ENCODE measurements around the gene PPP5C.
A peak's percentile ranks its signal among the peaks of the same experiment; 100 is the strongest.

The PPP5C gene

GRCh38 chr19:46376241-46377153 lies 29.6 kb downstream of the PPP5C start:
- TF ChIP-seq, protein P1, sequence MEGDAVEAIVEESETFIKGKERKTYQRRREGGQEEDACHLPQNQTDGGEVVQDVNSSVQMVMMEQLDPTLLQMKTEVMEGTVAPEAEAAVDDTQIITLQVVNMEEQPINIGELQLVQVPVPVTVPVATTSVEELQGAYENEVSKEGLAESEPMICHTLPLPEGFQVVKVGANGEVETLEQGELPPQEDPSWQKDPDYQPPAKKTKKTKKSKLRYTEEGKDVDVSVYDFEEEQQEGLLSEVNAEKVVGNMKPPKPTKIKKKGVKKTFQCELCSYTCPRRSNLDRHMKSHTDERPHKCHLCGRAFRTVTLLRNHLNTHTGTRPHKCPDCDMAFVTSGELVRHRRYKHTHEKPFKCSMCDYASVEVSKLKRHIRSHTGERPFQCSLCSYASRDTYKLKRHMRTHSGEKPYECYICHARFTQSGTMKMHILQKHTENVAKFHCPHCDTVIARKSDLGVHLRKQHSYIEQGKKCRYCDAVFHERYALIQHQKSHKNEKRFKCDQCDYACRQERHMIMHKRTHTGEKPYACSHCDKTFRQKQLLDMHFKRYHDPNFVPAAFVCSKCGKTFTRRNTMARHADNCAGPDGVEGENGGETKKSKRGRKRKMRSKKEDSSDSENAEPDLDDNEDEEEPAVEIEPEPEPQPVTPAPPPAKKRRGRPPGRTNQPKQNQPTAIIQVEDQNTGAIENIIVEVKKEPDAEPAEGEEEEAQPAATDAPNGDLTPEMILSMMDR (IDR thresholded peaks at IDR 0.05; ENCODE audit: low read depth, low read length) = no peak
- H3K4me3 ChIP-seq (ENCODE audit: low read depth, low read length) = no peak overlapping the region
- in situ Hi-C loops (cut with HindIII; ENCODE audit: low sequenced_read_pairs) = no loop called here
- DNase-seq (ENCODE audit: low read depth, low spot score) = no peak

DNA sequence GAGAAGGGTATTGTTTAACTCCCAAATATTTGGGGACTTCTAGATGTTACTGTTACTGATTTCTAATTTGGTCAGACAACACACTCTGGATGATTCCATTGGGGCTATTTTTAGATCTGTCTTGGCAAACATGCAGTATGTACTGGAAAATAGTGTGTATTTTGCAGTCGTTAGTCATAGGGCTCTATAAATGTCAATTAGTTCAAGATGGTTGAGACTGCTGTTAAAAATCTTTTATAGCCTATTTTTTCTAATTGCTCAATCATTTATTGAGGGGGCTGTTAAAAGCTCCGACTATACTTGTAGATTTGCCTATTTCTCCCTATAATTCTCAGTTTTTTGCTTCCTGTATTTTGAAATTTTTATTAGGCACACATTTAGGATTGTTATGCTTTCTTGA lies 31.4 kb downstream of the PPP5C start:
- peak; percentile 66 for DNase-seq (ENCODE audit: low read depth, low spot score)
- H3K4me3 ChIP-seq (ENCODE audit: low read depth, low read length) = no peak overlapping the region
- TF ChIP-seq, protein P1 (IDR thresholded peaks at IDR 0.05; ENCODE audit: low read depth, low read length) = no peak
- in situ Hi-C loops (cut with HindIII; ENCODE audit: low sequenced_read_pairs) = no loop called here

- in situ Hi-C loops (cut with HindIII; ENCODE audit: low sequenced_read_pairs) = no loop called here
- H3K4me3 ChIP-seq (ENCODE audit: low read depth, low read length) = no peak overlapping the region
- TF ChIP-seq, protein P1 (IDR thresholded peaks at IDR 0.05; ENCODE audit: low read depth, low read length) = no peak
- DNase-seq (ENCODE audit: low read depth, low spot score) = no peak
Observed at GRCh38 chr19:46380690-46381089, 33.8 kb downstream of the PPP5C start.

DNA sequence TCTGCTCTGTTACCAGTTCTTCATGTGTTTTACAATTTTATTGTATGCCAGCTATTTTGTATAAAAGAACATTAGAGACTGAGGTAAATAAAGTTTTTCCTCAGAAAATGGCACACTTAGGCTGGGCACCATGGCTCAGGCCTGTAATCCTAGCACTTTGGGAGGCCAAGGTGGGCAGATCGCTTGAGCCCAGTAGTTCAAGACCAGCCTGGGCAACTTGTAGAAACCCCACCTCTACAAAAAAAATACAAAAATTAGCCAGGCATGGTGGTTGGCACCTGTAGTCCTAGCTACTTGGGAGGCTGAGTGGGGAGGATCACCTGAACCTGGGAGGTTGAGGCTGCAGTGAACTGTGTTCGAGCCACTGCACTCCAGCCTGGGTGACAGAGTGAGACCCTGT lies 34.5 kb downstream of the PPP5C start:
- no peak overlapping the region for H3K4me3 ChIP-seq (ENCODE audit: low read depth, low read length)
- no peak for DNase-seq (ENCODE audit: low read depth, low spot score)
- TF ChIP-seq, protein P1 (IDR thresholded peaks at IDR 0.05; ENCODE audit: low read depth, low read length) = no peak
- in situ Hi-C loops (cut with HindIII; ENCODE audit: low sequenced_read_pairs) = no loop called here

- no peak overlapping the region for H3K4me3 ChIP-seq (ENCODE audit: low read depth, low read length)
- TF ChIP-seq, protein P1 (IDR thresholded peaks at IDR 0.05; ENCODE audit: low read depth, low read length) = no peak
- in situ Hi-C loops (cut with HindIII; ENCODE audit: low sequenced_read_pairs) = no loop called here
- no peak for DNase-seq (ENCODE audit: low read depth, low spot score)
Observed at GRCh38 chr19:46381756-46382345, 35.0 kb downstream of the PPP5C start.

DNA sequence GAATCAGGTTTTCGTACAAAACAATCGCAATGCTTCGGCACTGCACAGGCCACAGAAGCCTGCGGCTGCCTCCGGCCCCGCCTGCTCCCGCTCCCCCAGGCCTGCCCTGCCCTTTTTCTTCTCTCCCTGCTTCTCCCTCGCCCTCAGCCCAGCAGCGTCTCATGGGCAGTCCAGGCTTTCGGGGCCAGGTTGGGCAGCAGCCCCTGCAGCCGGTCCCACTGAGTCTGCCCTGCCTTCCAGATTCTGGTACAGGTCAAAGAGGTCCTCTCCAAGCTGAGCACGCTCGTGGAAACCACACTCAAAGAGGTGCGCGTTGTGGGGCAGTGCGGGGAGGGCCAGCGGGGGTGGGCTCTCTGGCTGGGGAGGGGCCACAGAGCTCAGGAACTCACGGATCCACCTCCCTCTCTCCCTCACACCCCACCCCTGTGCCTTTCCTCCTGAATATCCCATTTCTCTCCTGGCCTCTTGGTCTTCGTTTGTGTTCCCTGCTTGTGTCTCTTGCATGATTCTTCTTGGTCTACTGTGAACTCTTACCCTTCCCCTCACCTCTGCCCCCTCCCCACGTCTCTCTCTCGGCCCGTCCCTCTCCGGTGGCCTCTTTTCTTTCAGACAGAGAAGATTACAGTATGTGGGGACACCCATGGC lies 36.4 kb downstream of the PPP5C start:
- TF ChIP-seq, protein P1 (IDR thresholded peaks at IDR 0.05; ENCODE audit: low read depth, low read length) = no peak
- in situ Hi-C loops (cut with HindIII; ENCODE audit: low sequenced_read_pairs) = no loop called here
- no peak overlapping the region for H3K4me3 ChIP-seq (ENCODE audit: low read depth, low read length)
- DNase-seq (ENCODE audit: low read depth, low spot score) = no peak
